ENCODE results near the gene LRIT2. TPM values are rescaled to one million over a fixed set of nuclear protein-coding genes. Genes with fewer than 3 reads are reported as not detected.
A peak's percentile ranks its signal among the peaks of the same experiment; 100 is the strongest.

Gene LRIT2
- total RNA-seq, 2 experiments from 2014 or later: not detected

GRCh38 chr10:84197643-84198042 is 27.7 kb downstream of the LRIT2 start:
- Mint-ChIP-seq H3K4me3 (no peak overlapping the region), H3K4me1 (no peaks in the 10 kb centered on the region), H3K9me3 (no peaks in the 10 kb centered on the region), H3K36me3 (ENCODE audit: low read depth) (no peaks in the 10 kb centered on the region), H3K27ac (no peak overlapping the region), H3K27me3 (peaks cover 41% of the 10 kb centered on the region)
- ChIA-PET CTCF (no interaction called here), POLR2A (no interaction called here)
- no peak for DNase-seq

GRCh38 chr10:84196941-84197340 is 28.4 kb downstream of the LRIT2 start:
- H3K9me3 Mint-ChIP-seq: no peaks in the 10 kb centered on the region
- H3K4me1 Mint-ChIP-seq: no peaks in the 10 kb centered on the region
- H3K27ac Mint-ChIP-seq: no peak overlapping the region
- no peaks in the 10 kb centered on the region for H3K36me3 Mint-ChIP-seq (ENCODE audit: low read depth)
- no peak overlapping the region for H3K4me3 Mint-ChIP-seq
- POLR2A ChIA-PET: no interaction called here
- peaks cover 45% of the 10 kb centered on the region for H3K27me3 Mint-ChIP-seq
- no peak for DNase-seq
- CTCF ChIA-PET: no interaction called here

GRCh38 chr10:84196083-84196482 is 29.3 kb downstream of the LRIT2 start:
- no peaks in the 10 kb centered on the region for H3K36me3 Mint-ChIP-seq (ENCODE audit: low read depth)
- H3K4me3 Mint-ChIP-seq: no peak overlapping the region
- CTCF ChIA-PET: no interaction called here
- no peaks in the 10 kb centered on the region for H3K9me3 Mint-ChIP-seq
- peaks cover 5% of the 10 kb centered on the region for H3K4me1 Mint-ChIP-seq
- DNase-seq: no peak
- H3K27me3 Mint-ChIP-seq: peaks cover 45% of the 10 kb centered on the region
- POLR2A ChIA-PET: no interaction called here
- no peak overlapping the region for H3K27ac Mint-ChIP-seq

GRCh38 chr10:84195044-84195830 is 30.1 kb downstream of the LRIT2 start:
- POLR2A ChIA-PET: no interaction called here
- CTCF ChIA-PET: no interaction called here
- no peak for DNase-seq
- Mint-ChIP-seq H3K27ac (no peak overlapping the region), H3K36me3 (ENCODE audit: low read depth) (no peaks in the 10 kb centered on the region), H3K4me3 (peak overlapping the region; percentile 32), H3K27me3 (peaks cover 45% of the 10 kb centered on the region), H3K9me3 (no peaks in the 10 kb centered on the region), H3K4me1 (peaks cover 7% of the 10 kb centered on the region)

- ChIA-PET CTCF (no interaction called here), POLR2A (no interaction called here)
- Mint-ChIP-seq H3K4me3 (peak within 1 kb of the TSS; percentile 32), H3K9me3 (no peaks in the 10 kb centered on the region), H3K4me1 (peaks cover 7% of the 10 kb centered on the region), H3K36me3 (ENCODE audit: low read depth) (no peaks in the 10 kb centered on the region), H3K27ac (no peak within 1 kb of the TSS), H3K27me3 (peaks cover 45% of the 10 kb centered on the region)
- DNase-seq: peak; percentile 36
Measured at GRCh38 chr10:84194424-84195043, 30.8 kb downstream of the LRIT2 start, which contains the start of gene CDHR1. CDHR1 (plus strand) TSS chr10:84194537; CDS start chr10:84194761, 224 bp downstream.

- Mint-ChIP-seq H3K9me3 (no peaks in the 10 kb centered on the region), H3K4me3 (no peak overlapping the region), H3K36me3 (ENCODE audit: low read depth) (no peaks in the 10 kb centered on the region), H3K27me3 (peaks cover 45% of the 10 kb centered on the region), H3K4me1 (peaks cover 7% of the 10 kb centered on the region), H3K27ac (no peak overlapping the region)
- ChIA-PET POLR2A (no interaction called here), CTCF (no interaction called here)
- no peak for DNase-seq
Measured at GRCh38 chr10:84193846-84194423, 31.4 kb downstream of the LRIT2 start.

- no peak overlapping the region for H3K4me3 Mint-ChIP-seq
- ChIA-PET POLR2A (interaction anchor here (1.7 kb wide), 1 partner anchor 12 kb away, joined by 5 read pairs; no protein-coding TSS in a partner anchor), CTCF (interaction anchor here (0.6 kb wide), 1 partner anchor 135 kb away, joined by 3 read pairs; no protein-coding TSS in a partner anchor)
- H3K4me1 Mint-ChIP-seq: peaks cover 7% of the 10 kb centered on the region
- DNase-seq: no peak
- H3K9me3 Mint-ChIP-seq: no peaks in the 10 kb centered on the region
- no peaks in the 10 kb centered on the region for H3K36me3 Mint-ChIP-seq (ENCODE audit: low read depth)
- peaks cover 43% of the 10 kb centered on the region for H3K27me3 Mint-ChIP-seq
- no peak overlapping the region for H3K27ac Mint-ChIP-seq
Measured at GRCh38 chr10:84193327-84193726, 32.0 kb downstream of the LRIT2 start.

- ChIA-PET CTCF (no interaction called here), POLR2A (no interaction called here)
- peaks cover 27% of the 10 kb centered on the region for H3K27me3 Mint-ChIP-seq
- H3K36me3 Mint-ChIP-seq (ENCODE audit: low read depth): no peaks in the 10 kb centered on the region
- no peak overlapping the region for H3K27ac Mint-ChIP-seq
- H3K4me1 Mint-ChIP-seq: peaks cover 7% of the 10 kb centered on the region
- H3K9me3 Mint-ChIP-seq: no peaks in the 10 kb centered on the region
- peak; percentile 32 for DNase-seq
- H3K4me3 Mint-ChIP-seq: no peak overlapping the region
Measured at GRCh38 chr10:84191106-84191505, 34.2 kb downstream of the LRIT2 start.

- H3K27ac Mint-ChIP-seq: no peak overlapping the region
- ChIA-PET CTCF (no interaction called here), POLR2A (no interaction called here)
- no peak overlapping the region for H3K4me3 Mint-ChIP-seq
- DNase-seq: no peak
- H3K36me3 Mint-ChIP-seq (ENCODE audit: low read depth): no peaks in the 10 kb centered on the region
- peaks cover 22% of the 10 kb centered on the region for H3K27me3 Mint-ChIP-seq
- peaks cover 7% of the 10 kb centered on the region for H3K4me1 Mint-ChIP-seq
- no peaks in the 10 kb centered on the region for H3K9me3 Mint-ChIP-seq
Measured at GRCh38 chr10:84190621-84191020, 34.7 kb downstream of the LRIT2 start.

- DNase-seq: no peak
- Mint-ChIP-seq H3K27me3 (peaks cover 15% of the 10 kb centered on the region), H3K4me1 (peaks cover 11% of the 10 kb centered on the region), H3K27ac (no peak overlapping the region), H3K4me3 (no peak overlapping the region), H3K36me3 (ENCODE audit: low read depth) (no peaks in the 10 kb centered on the region), H3K9me3 (no peaks in the 10 kb centered on the region)
- POLR2A ChIA-PET: no interaction called here
- CTCF ChIA-PET: no interaction called here
Measured at GRCh38 chr10:84188815-84189214, 36.5 kb downstream of the LRIT2 start.

GRCh38 chr10:84185526-84186175 is 39.7 kb downstream of the LRIT2 start:
- no peaks in the 10 kb centered on the region for H3K36me3 Mint-ChIP-seq (ENCODE audit: low read depth)
- no peaks in the 10 kb centered on the region for H3K27me3 Mint-ChIP-seq
- ChIA-PET CTCF (no interaction called here), POLR2A (no interaction called here)
- H3K9me3 Mint-ChIP-seq: no peaks in the 10 kb centered on the region
- peaks cover 4% of the 10 kb centered on the region for H3K4me1 Mint-ChIP-seq
- no peak overlapping the region for H3K27ac Mint-ChIP-seq
- no peak overlapping the region for H3K4me3 Mint-ChIP-seq
- DNase-seq: no peak

- CTCF ChIA-PET: interaction anchor here (0.6 kb wide), 1 partner anchor 219 kb away, joined by 4 read pairs; no protein-coding TSS in a partner anchor
- no peaks in the 10 kb centered on the region for H3K36me3 Mint-ChIP-seq (ENCODE audit: low read depth)
- DNase-seq: no peak
- peaks cover 4% of the 10 kb centered on the region for H3K4me1 Mint-ChIP-seq
- H3K27me3 Mint-ChIP-seq: no peaks in the 10 kb centered on the region
- H3K9me3 Mint-ChIP-seq: no peaks in the 10 kb centered on the region
- H3K4me3 Mint-ChIP-seq: no peak overlapping the region
- no peak overlapping the region for H3K27ac Mint-ChIP-seq
- POLR2A ChIA-PET: no interaction called here
Measured at GRCh38 chr10:84184517-84184916, 40.8 kb downstream of the LRIT2 start.

- DNase-seq: no peak
- POLR2A ChIA-PET: no interaction called here
- no peaks in the 10 kb centered on the region for H3K36me3 Mint-ChIP-seq (ENCODE audit: low read depth)
- H3K9me3 Mint-ChIP-seq: no peaks in the 10 kb centered on the region
- no peak overlapping the region for H3K4me3 Mint-ChIP-seq
- no peak overlapping the region for H3K27ac Mint-ChIP-seq
- no peaks in the 10 kb centered on the region for H3K27me3 Mint-ChIP-seq
- CTCF ChIA-PET: no interaction called here
- H3K4me1 Mint-ChIP-seq: peaks cover 4% of the 10 kb centered on the region
Measured at GRCh38 chr10:84181631-84182030, 43.7 kb downstream of the LRIT2 start.

Measured in activated CD4-positive, alpha-beta memory T cell treated with anti-CD3 and anti-CD28 coated beads, Interleukin-2, amount 10 ng/mL, durations not matched to agents 7 days and 5 days (primary cell).